ENCODE results near the gene CDH4.
"Not testable (repeated sequence)": the region's sequence is repeated elsewhere in the genome, so short reads cannot be mapped to it uniquely, and the experiment has no call there.

CDH4 gene

GRCh38 chr20:61477451-61477861 is 225.4 kb downstream of the CDH4 start:
- DNase-seq (ENCODE audit: low read depth in 1 of 2, low spot score in 1 of 2): no peak
- Histone ChIP-seq H3K4me3 (replicated peaks; ENCODE audit: insufficient read depth, low read length) (no peak overlapping the region), H3K27ac (replicated peaks) (no peak overlapping the region), H3K27me3 (ENCODE audit: insufficient read depth, poor library complexity, severe bottlenecking) (no peaks in the 10 kb centered on the region)
- TF ChIP-seq POLR2AphosphoS5 (IDR thresholded peaks at IDR 0.05; ENCODE audit: low read depth) (no peak), SPI1 (IDR thresholded peaks at IDR 0.05; ENCODE audit: borderline replicate concordance, low read depth) (no peak), REST (IDR thresholded peaks at IDR 0.05; ENCODE audit: insufficient replicate concordance, low read depth) (no peak), GABPA (IDR thresholded peaks at IDR 0.05; ENCODE audit: low read depth) (no peak), CTCF (IDR thresholded peaks at IDR 0.05; ENCODE audit: insufficient read depth, low read length) (no peak)

GRCh38 chr20:61478094-61478493 is 226.0 kb downstream of the CDH4 start:
- Histone ChIP-seq H3K4me3 (replicated peaks; ENCODE audit: insufficient read depth, low read length) (no peak overlapping the region), H3K27ac (replicated peaks) (no peak overlapping the region), H3K27me3 (ENCODE audit: insufficient read depth, poor library complexity, severe bottlenecking) (no peaks in the 10 kb centered on the region)
- TF ChIP-seq GABPA (IDR thresholded peaks at IDR 0.05; ENCODE audit: low read depth) (no peak), SPI1 (IDR thresholded peaks at IDR 0.05; ENCODE audit: borderline replicate concordance, low read depth) (no peak), CTCF (IDR thresholded peaks at IDR 0.05; ENCODE audit: insufficient read depth, low read length) (no peak), REST (IDR thresholded peaks at IDR 0.05; ENCODE audit: insufficient replicate concordance, low read depth) (no peak), POLR2AphosphoS5 (IDR thresholded peaks at IDR 0.05; ENCODE audit: low read depth) (no peak)
- DNase-seq (ENCODE audit: low read depth in 1 of 2, low spot score in 1 of 2): no peak

- TF ChIP-seq REST (IDR thresholded peaks at IDR 0.05; ENCODE audit: insufficient replicate concordance, low read depth) (no peak), SPI1 (IDR thresholded peaks at IDR 0.05; ENCODE audit: borderline replicate concordance, low read depth) (no peak)
- H3K4me3 ChIP-seq (replicated peaks; ENCODE audit: insufficient read depth, low read length): no peak overlapping the region
- no peak overlapping the region for H3K27ac ChIP-seq (replicated peaks)
- H3K27me3 ChIP-seq (ENCODE audit: insufficient read depth, poor library complexity, severe bottlenecking): no peaks in the 10 kb centered on the region
- no peak for DNase-seq (ENCODE audit: low read depth in 1 of 2, low spot score in 1 of 2)
Observed at GRCh38 chr20:61478611-61479305, 226.7 kb downstream of the CDH4 start.

- not testable (repeated sequence) for H3K4me3 ChIP-seq (replicated peaks; ENCODE audit: insufficient read depth, low read length); H3K27me3 ChIP-seq (ENCODE audit: insufficient read depth, poor library complexity, severe bottlenecking); DNase-seq (ENCODE audit: low read depth in 1 of 2, low spot score in 1 of 2); H3K27ac ChIP-seq (replicated peaks)
Observed at GRCh38 chr20:61479433-61479832, 227.4 kb downstream of the CDH4 start.
